ENCODE measurements around the gene ABCA9.

ABCA9 gene

GRCh38 chr17:69067274-69068047, 6.7 kb upstream of the ABCA9 start:
- DNase-seq, result no peak

GRCh38 chr17:69066482-69066881, 5.8 kb upstream of the ABCA9 start:
- DNase-seq, result no peak

DNA sequence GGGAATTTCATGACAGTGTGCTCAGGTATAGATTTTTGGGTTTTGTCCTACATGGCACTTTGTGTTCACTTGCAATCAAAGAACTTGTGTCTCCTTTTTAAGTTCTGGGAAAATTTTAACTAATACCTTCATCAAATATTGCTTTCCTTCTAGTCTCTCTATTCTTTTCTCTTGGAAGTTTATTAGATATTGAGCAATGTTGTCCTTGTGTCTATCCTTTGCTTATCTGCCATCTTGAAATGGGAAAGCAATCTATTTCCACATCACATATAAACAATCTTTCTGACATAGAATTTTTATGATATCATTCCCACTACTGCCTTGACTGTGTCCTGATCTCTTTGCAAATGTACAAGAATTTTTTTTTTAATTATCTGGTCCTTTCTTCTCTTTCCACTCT, 4.4 kb upstream of the ABCA9 start:
- DNase-seq, result no peak

GRCh38 chr17:69064476-69064875, 3.7 kb upstream of the ABCA9 start:
- no peak for DNase-seq

GRCh38 chr17:69064001-69064400, 3.3 kb upstream of the ABCA9 start:
- no peak for DNase-seq

- DNase-seq, result no peak
Measured at GRCh38 chr17:69062860-69063581, 2.3 kb upstream of the ABCA9 start.

DNA sequence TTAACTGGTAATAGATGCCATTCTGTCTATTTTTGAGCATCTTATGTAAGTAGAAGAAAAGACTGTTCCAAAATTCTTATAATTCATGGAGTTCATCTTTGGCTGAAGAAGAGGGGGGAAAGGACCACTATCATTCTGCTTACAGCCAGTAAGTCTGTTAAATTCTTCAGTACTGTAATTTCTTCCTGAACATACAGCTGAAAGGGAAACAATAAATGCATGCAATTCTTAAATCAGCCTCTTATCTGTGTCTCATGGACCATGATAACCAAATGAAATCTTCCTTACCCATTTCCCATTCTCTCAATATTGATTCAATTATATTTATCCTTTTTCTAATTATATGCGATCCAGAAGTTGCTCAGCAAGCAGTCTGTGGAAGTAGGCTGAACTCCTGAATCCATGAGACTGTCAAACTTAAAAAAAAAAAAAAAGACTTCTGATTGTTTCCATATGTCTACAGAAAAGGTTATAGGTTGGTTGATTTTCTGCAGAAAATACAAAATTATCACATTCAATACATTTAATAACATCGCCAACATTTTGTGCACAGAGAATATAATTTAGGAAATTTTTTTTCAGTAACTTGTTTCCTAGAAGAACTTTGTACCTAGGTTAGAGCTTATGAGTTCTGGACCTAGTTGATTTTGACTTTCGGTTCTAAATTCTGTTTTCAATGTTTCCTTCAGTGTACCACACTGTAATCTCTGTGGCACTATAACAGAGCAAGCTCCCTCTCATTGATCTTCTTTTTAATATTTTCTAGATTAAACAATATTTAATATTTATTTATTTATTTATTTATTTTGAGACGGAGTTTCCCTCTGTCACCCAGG, 1.2 kb upstream of the ABCA9 start:
- DNase-seq, result no peak

DNA sequence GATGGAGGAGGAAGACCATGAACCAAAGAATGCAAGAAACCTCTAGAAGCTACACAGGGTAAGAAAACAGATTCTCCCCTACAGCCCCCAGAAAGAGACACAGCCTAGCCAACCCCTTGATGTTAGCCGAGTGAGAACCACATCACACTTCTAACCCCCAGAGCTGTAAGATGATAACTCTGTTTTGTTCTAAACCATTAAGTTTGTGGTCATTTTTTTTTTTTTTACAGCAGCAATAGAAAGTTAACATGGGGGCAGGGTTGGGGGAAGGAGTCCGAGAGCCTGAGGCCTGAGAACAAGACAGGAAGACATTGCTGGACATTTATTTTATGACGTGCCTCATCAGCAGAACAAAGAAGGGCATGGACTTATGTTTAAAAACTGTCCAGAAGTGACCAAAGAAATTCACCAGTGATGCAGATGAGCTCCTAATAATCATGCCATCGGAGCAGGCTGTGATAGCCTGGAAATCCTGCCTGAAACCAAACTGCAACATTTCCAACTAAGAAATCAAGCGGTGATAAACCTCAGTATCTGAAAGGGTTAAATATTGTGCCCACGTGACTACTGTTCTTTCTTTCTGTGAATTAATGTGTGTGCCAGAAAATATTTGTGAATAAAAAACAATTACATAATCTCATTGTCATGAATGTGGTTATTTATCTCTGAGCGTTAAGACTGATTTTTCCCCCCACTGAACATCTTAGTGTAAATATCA, 1.1 kb downstream of the ABCA9 start:
- DNase-seq, result no peak

DNA sequence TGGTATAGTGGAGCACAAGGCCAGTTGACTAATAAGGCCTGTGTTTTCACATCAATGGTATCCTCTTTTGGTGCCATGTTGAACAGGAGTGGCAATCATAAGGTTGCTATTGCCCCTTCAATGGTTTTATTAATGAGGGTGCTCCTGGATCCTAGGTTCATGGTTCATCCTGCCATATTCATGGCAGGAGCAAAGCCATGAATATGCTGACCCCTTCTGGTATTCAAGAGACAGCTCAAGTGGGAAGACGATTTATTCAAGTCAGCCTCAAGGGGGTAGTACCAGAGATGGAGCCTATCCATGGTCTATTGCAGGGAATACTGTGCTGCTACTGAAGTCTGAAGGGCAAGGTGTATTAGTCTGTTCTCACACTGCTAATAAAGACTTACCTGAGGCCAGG, 2.6 kb downstream of the ABCA9 start:
- DNase-seq, result no peak

GRCh38 chr17:69057280-69057679, 3.4 kb downstream of the ABCA9 start:
- no peak for DNase-seq

DNA sequence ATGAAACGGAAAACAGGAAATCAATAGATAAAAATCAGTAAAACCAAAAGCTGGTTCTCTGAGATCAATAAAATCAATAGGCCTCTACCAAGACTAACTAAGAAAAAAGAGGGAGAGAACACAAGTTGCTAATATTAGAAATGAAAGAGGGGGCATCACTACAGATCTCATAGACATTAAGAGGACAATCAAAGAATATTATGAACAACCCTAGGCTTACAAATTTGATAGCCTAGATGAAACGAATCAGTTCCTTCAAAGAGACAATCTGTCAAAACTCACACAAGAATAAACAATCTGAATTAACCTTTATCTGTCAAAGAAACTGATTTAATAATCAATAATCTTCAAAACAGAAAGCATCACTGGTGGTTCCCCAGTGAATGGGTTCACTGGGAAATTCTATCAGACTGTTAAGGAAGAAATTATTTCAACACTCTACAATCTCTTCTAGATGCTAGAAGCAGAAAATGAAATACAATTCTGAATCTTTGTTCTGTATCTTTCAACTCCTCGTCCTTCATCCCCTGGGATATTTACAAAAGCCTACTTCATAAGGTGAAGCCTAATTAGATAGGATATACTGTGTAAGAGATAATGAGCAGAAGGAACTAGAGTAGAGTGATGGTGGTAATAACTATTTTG, 4.4 kb downstream of the ABCA9 start:
- DNase-seq, result no peak

GRCh38 chr17:69055334-69055733, 5.4 kb downstream of the ABCA9 start:
- DNase-seq, result no peak

DNA sequence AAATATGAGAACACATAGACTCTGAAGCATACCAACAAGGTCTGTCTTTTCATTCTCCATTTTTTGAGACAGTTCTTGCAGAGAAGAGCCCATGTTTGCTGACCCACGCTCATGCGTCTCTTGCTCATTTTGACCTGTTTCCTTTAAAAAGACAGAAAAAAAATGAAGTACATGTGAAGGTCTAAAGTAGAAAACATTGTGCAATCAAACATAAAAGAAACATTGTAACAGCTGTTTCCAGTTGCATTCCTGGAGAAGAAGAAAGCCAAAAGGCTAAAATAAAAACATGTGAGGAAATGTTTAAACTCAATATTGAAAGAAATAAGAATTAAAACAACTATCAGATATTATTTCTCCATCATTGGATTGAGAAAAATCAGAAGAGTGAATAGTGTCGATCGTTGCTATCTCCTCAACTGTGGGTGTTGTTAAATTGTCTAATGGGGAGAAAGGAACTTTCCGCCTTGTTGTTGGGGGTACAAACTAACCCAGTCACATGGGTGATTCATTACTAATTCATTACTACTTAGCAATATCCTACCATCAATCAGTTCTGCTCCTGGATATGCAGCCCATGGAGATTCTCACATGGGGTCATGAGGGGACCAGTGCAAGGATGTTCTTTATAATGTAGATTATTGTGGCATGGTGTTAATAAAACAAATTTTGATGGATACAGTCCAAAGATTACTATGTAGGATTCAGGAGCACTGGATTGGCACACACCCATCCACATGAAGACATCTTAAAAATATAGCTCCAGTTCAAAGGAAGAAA, 9.5 kb downstream of the ABCA9 start:
- DNase-seq, result no peak

DNA sequence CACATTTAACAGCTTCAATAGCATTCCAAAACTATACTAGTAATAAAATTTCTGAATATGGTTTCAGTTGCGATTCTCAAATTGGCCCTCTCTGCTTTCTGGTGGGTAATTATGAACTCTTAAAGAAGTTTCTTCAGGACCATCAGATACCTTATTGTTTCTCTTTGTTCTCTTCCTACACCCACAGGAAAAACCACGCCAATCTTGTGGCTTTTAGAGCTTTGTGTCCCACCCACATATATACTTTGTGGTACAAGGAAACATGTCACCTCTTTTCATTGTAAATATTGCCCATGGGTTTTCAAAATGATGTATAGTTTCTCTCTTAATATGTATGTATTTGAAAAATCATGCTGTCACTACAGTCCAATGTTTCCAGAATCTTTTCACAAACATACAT, 12.1 kb downstream of the ABCA9 start:
- no peak for DNase-seq

GRCh38 chr17:69047368-69048263, 13.1 kb downstream of the ABCA9 start:
- DNase-seq, result no peak

- no peak for DNase-seq
Measured at GRCh38 chr17:69046121-69046807, 14.5 kb downstream of the ABCA9 start.

DNA sequence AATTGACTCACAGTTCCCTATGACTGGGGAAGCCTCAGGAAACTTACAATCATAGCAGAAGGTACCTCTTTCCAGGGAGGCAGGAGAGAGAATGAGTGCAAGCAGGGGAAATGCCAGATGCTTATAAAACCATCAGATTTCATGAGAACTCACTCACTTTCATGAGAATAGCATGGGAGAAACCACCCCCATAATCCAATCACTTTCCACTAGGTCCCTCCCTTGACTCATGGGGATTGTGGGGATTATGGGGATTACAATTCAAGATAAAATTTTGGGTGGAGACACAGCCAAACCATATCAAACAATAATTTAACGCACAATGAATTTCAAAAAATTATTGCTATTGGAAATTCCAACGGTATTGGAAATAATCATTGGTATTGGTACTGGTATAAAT, 15.1 kb downstream of the ABCA9 start:
- DNase-seq, result no peak

GRCh38 chr17:69044371-69044770, 16.4 kb downstream of the ABCA9 start:
- DNase-seq, result no peak

DNA sequence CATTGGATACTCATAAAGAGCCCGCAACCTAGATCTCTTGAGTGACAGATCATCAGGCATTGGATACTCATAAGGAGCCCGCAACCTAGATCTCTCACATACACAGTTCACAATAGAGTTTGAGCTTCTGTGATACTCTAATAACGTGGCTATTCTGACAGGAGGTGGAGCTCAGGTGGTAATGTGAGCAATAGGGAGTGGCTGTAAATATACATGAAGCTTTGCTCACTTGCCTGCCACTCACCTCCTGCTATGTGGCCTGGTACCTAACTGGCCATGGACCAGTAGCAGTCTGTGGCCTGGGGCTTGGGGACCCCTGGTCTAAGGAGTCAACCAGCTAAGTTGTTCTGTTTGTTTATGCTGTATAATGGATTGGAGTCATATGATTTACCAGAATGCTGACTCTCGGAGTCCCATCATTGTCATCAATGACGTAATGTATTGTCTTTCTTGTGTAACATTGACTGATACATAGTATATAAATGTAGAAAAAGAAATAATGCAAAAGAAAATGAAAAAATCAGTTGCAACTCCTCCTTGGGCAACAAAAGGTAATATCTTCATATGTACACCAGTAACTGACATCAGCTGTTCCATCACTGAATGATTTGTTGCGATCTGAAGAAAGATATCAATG, 17.5 kb downstream of the ABCA9 start:
- DNase-seq, result no peak

Data from effector CD8-positive, alpha-beta T cell (primary cell).